HG02884 (cell line): ENCODE results near the gene STK11.

Source experiments
- ATAC-seq: cut with Tn5 transposase; IDR thresholded peaks from one replicate; pipeline ENCODE4 v1.9.1; 2021; ENCODE audit warnings: mild to moderate bottlenecking, moderate library complexity; ENCODE audit not compliant: unreplicated experiment

STK11 gene

DNA sequence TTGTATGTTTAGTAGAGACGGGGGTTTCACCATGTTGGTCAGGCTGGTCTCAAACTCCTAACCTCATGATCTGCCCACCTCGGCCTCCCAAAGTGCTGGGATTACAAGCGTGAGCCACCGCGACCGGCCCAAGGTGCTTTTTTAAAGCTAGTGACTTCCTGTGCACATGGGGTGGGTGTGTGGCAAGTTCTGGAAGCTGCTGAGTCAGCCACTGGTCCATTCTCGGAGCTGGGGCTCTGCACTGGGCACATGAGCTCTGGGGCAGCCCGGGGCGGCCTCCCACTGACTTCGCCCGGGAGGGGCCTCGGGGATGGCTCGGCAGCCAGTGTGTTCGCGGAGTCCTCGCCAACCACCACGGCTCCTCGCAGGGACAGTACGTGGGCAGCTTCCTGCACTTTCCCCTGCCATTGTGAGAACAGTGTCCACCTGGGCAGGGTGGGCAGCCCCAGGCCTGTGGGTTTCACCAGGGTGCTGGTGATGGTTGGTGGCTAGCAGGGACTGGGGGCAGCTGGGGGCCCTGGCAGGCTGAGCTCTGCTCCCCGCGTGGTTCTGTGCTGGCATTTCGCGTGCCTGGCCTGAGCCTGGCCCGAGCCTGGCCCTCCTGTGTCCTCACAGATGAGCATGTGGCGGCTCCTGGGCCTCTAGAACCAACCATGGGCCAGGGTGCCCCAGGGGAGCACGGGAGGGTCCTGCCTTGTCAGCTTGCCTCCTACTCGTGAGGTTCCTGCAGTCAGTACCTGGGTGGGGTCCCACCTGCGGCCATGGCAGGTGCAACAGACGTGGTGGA lies 20.1 kb downstream of the STK11 start:
- ATAC-seq: no peak

DNA sequence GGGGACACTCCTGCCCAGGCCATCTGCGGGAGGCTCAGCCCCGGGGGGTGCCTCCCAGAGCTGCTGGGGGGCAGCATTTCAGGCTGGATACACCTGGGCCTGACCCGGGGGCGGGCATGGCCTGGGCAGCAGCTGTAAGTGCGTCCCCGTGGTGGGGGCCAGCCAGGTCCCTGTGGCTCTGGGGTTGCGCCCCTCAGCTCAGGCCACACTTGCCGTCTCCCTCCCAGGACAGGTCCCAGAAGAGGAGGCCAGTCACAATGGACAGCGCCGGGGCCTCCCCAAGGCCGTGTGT lies 20.6 kb downstream of the STK11 start:
- no peak for ATAC-seq

DNA sequence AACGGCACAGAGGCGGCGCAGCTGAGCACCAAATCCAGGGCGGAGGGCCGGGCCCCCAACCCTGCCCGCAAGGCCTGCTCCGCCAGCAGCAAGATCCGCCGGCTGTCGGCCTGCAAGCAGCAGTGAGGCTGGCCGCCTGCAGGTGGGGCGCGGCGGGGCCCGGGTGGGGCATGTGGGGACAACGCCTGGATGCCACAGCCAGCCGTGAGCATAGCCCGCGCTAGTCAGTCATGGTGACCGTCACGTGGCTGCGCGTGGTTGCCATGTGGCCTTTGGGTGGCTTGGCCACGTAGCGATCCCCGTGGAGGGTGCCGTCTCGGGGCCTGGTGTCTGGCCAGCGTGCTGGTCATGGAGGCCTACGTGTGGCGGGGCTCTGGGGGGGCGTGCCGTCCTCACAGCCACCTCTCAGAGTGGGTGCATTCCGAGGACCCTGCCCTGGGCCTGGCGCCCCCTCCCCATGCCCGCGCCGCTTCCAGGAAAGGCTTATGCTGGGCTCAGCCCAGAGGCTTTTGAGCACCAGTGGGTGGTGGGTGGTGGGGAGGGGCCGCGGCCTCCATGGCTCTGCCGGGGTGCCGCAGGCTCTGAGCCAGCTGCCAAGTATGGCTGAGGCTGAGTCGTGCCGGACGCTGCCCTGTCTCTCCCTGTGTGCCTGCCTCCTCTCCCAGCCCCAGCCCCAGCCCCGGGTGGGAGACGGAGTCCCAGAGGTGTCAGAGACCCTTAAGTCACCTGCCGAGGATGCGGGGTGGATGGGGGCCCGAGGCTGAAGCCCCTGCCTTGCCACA lies 21.1 kb downstream of the STK11 start:
- no peak for ATAC-seq

DNA sequence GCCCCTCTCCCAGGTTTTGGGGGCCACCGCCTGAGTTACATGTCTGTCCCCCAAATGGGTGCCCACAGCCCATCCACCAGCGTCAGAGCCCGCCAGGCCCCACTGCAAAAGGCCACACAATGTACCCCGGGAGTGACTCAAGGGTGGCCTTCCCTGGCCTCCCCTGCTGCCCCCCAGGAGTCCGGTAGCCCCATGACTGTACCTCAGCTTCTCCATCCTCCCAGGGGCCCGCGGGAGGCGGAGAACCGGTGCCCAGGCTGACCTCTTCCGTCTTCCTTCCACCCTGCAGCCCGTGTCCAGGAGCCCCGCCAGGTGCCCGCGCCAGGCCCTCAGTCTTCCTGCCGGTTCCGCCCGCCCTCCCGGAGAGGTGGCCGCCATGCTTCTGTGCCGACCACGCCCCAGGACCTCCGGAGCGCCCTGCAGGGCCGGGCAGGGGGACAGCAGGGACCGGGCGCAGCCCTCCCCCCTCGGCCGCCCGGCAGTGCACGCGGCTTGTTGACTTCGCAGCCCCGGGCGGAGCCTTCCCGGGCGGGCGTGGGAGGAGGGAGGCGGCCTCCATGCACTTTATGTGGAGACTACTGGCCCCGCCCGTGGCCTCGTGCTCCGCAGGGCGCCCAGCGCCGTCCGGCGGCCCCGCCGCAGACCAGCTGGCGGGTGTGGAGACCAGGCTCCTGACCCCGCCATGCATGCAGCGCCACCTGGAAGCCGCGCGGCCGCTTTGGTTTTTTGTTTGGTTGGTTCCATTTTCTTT lies 21.9 kb downstream of the STK11 start:
- ATAC-seq: no peak

DNA sequence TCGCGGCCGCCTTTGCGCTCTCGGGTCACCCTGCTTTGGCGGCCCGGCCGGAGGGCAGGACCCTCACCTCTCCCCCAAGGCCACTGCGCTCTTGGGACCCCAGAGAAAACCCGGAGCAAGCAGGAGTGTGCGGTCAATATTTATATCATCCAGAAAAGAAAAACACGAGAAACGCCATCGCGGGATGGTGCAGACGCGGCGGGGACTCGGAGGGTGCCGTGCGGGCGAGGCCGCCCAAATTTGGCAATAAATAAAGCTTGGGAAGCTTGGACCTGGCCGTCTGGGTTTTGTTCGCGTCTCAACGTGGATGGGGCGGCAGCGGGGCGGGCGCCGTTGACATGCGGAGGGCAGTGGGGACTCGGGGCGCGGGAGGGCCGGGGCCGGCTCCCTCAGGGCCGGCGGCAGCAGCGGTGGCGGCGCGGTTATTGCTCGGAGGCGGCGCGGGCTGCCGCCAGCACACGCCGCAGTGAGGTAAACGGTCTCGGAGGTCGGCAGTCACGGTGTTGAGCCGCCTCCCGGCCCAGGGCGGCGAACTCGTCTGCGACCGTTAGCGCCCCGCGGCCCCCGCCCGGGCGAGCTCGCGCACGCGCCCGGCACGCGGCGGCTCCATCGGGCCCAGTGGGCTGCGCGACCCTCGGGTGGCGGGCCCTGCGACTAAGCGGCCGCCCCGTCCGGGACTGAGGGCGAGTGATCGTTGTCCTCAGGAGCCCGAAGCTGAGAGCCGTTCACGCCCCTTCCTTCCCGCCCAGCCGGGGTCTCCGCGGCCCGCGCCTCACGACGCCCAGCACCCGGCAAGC lies 22.8 kb downstream of the STK11 start:
- ATAC-seq: no peak

DNA sequence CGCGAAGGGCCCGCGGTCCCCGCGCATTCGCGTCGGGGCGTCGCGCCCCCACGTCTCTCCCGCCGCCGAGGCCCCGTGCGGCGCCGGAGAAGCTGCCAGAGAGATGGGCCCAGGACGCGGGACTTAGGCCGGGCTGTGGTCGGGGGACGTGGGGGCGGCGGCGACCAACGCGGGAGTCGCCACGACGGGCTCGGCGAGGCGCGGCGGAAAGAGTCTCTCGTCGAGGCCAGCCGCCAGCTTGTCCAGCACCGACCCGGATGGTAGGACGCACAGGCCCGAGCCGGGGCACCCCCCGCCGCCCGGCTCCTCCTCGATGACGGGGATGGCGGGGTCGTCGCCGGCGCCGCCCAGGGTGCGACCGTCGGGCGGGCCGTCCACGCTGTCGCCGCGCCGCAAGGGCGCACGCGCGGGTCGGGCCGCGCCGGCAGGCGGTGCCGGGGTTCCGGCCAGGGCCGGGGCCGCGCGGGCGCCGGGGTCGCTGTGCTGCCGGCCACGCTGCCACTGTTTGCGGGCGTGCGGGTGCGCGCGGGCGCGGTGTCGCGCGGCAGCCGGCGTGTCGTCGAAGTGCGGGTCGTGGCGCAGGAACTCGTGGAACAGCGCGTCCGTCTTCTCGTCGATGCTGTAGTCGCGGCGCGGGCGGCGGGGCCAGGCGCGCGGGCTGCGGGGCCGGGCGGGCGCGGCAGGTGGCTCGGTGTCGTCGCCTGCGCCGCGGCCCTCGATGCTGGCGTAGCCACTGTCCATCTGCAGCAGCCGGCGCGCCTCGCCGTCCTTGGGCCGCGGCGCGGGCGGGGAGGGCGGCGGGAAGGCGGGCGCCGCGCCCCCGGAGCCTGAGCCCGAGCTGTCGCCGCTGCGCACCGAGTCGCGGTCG lies 23.7 kb downstream of the STK11 start:
- no peak for ATAC-seq

DNA sequence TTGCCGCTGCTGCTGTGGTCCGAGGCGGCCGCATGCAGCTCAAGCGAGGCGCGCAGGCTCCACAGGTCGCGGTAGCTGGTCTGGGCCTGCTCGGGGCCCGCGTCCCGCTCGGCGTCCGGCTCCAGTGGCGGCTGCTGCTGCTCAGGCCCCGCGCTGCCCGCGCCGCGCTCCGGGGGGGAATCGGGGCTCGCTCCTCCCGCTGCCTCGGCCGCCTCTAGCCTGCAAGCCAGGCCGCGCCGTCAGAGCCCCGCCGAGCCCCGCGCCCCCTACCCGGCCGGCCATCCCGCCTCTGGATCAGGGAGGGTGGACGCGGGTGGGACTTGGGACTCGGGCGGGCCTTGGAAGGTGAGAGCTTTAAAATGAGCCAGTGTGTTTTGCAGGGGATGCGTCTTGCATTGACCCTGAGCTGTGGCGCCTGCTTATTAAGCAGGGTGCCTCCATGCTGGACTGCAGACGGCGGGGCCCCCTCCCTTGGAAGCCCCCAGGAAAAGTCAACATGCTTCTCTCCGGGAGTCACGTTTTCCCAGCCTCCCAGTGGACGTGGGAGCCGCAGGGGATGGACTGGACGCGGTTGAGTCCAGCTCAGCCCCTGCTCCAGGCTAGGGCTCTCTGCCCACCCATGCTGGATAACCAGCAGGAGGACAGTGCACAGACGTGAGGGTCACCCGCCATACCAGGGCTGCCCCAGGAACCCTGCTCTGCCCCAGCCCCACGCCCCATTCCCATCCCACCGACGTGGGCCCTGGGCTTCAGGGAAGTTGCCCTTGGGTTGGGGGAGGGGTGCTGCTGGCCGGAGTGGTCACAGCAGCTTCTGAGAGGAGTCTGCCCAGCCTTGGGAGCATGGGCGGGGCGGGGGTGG lies 24.6 kb downstream of the STK11 start:
- ATAC-seq: no peak

DNA sequence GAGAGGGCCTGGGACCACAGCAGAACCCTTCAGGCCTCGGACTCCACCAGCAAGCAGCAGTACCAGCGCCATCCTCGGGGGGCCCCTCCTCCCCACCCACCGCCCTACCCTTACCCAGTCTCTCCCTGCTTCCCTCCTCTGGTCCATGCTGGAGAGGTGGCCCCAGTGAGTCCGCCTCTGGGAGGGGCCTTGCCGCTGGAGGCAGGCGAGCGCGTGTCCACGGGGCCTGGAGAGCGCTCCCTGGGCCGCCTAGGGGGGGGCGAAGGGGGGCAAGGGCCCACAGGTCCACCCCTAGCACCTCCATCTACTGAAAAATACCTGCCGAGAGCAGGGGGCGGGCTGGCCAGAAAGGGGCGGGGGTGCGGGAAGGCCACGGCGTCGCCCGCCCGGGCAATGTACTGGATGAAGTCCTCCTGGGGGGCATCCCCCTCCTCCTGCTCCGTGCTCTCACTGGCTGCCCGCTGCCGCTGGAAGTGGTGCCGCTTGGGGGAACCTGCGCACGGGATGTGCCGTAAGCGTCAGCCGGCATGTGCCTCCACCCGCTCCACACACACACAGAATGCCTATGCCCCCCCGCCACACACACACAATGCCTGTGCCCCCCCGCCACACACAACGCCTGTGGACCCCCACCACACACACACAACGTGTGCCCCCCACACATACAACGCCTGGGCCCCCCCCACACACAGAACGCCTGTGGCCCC lies 25.4 kb downstream of the STK11 start:
- ATAC-seq: no peak

DNA sequence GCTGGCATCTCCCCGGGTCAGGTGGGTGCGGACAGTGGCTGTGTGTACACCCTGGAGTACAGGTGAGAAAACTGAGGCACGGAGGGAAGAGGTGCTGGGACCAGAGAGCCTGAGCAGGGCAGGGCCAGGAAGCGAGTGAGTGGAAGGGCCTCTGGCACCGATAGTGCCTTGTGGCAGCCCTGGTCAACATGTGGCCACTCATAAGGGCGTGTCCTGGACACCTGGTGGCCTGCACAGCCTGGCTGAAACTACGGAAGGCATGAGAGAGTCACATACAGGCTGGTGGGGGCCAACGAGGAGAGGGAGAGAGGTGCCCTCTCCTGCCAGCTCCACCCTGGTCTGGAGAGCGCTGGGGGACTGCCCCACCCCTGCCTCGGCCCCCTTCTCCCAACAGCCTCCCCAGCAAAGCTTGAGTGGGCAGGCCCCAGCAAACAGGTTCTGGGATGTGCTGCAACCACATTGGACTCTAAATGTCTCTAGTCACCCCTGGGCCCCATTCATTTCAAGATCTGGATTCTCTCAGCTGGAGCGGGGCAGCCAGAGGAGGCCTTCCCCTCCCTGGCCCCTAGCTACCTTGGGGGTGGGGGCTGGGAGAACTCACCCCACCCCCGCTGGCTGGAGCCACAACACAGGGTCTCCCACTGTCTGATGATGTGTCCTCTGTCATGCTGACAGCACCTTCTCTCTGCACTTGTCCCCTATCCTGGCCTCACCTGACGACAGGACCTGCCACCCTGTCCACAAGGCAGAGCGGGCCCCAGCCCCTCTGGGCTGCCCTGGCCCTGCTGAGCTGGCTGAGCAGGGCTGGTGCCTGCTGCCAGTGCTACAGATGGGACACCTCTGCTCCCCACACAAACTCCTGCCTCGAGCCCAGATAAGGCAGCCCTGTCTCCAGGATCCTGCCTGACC lies 26.4 kb downstream of the STK11 start:
- ATAC-seq: no peak

DNA sequence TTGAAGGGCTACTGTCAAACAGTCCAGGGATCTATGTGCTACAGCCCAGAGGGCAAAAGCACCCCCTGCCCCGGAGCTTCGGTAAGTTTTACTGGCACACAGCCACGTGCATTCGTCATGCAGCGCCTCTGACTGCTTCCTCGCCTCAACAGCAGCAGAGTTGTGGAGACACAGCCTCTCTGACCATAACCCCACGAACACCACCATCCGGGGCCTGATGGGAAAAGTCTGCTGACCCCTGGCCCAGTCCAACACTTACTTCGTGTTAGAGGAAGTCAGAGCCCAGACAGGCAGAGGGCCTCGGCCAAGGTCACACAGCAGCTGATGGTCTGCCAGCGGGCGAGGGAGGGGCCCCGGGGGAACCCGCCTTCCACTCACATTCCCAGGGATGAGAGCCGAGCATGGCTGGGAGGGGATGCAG lies 27.1 kb downstream of the STK11 start:
- no peak for ATAC-seq

DNA sequence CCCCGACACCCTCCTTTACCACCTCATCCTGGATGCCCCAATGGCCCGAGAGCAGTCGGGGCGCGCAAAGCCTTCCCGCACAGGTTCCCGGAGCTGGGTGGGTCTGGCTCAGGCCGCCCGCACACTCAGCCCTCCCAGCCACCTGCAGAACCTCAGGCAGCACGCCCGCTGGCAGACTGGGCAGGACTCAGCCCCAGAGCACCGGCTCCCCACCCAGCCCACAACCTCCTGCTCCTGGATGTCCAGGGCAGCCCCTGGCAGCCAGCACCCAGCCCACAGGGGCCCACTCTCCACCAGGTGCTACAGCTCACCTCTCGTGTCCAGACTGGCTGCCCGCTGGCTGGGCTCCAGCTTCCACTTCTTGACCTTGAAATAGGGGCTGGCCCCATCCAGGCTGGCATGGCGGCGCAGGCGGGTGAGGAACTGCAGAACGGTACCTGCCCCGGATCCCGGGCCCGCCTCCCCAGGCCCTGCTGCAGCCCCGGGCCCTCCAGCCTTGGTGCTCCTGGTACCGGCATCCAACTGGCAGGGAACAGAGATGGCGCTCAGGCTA lies 27.6 kb downstream of the STK11 start:
- ATAC-seq: no peak

DNA sequence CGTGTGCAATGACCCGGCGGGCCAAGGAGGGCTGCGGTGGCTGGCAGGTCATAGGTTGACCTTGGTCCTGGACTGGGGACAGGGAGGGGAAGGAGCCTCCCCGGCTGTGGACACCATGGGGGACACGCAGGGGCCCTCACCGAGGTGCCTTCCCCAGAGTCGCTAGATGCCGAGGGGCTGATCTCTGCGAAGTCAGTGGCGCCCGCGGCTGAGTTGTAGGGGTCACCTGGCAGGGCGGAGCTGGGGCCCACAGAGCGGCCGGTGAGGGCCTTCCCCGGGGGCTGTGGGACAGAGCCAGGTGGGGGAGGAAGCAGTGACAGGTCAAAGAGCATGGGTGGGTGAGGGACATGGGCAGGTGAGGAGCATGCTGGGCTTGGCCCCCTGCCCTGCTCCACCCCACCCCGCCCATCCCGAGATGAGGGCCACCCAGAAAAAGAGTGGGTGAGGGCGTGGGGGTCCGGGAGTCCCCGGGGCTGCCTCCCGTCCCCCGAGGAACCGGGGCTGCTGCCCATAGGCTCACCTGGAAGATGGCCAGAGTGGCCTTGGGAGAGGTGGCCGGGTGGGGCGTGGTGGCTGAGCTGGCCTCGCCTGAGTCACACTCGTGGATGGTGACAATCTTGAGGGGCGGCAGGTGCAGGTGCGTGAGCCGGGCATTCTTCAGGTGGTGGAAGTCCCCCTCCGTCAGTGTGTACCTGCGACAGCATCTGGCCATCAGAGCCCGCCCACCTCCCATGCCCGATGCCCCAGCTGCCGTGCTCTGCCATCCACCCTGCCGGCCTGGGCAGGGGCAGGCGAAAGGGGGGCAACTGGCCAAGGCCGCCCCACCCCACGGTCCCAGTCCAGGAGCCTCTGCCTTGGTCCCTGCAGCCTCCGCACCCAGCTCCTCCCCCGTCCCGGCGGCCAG lies 28.7 kb downstream of the STK11 start:
- ATAC-seq: no peak

DNA sequence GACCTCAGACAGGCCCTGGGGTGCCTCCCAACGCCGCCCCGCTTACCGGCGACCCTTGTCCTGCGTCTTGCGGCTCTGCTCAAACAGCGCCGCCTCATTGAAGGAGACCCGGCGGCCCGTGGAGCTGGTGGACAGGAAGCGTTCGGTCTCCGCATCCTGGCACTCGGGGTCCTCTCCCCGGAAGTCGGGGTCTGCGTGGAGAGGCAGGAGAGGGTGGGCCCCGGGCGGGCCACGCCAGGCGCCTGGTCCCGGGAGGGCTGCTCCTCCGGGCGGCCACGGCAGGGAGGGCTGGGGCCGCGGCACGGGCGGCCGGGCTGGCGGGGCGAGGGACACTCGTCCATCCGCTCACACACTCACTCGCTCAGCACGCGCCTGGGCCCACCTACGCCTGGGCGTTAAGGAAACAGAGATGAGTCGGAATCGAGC lies 29.4 kb downstream of the STK11 start:
- no peak for ATAC-seq

DNA sequence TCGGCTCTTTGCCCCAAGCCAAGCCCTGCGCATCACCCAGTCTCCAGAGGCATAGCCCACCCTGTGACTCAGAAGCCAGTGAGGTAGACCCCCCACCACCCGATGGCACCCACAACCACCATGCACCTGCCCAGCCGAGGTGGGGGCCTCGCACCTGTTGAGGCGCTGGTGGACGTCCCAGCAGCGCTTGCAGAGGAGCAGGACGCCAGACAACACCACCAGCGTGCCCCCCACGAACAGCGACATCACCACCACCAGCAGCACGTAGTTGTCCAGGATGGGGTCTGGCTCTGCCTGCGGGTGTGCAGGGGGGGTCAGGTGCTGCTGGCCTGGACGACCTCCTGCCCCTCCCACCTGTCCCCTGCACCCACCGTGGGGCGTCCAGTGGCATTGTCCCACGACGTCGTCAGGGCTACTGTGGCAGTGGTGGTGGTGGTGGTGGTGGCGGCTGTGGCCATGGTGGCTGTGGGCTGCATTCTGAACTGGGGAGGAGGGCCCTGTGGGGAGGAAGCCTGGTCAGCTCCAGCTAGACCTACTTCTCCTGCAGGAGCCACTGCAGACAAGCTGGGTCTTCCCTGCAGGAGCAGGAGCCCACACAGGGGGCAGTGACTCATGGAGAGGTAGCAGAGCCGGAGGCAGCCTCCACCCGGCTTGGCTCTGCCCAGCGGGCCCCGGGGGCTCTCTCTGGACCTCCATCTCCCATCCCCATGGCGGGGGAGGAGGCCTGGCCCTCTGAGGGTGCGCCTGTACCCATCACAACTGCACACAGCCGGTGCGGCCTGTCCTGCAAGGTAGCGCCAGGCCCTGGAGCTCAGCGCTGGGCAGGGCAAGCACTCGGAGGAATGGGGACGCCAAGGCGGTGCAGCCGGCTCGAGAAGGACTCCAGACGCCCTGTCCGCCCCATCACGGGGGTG lies 30.3 kb downstream of the STK11 start:
- ATAC-seq: no peak

DNA sequence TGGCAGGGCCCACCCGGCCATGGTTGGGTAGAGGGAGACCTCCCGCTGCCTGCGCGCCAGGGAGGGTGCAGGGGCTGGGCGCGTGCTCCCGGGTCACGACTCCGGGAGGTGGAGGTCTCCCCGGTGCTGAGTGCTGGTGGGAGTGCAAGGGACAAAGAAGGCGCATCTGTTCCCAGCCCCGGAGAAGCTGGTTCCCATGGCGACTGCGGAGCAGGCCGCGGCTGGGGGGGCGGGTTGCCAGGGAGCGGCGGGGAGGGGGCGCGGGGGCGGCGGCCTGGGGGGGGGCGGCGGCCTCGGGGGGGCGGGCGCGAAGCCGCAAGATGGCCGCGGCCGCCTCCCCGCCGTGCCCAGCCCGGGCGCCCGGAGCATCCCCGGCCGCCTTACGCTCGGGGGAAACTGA lies 31.0 kb downstream of the STK11 start:
- no peak for ATAC-seq
